Measurements from ENCODE around the gene SLC35B2.

DNA sequence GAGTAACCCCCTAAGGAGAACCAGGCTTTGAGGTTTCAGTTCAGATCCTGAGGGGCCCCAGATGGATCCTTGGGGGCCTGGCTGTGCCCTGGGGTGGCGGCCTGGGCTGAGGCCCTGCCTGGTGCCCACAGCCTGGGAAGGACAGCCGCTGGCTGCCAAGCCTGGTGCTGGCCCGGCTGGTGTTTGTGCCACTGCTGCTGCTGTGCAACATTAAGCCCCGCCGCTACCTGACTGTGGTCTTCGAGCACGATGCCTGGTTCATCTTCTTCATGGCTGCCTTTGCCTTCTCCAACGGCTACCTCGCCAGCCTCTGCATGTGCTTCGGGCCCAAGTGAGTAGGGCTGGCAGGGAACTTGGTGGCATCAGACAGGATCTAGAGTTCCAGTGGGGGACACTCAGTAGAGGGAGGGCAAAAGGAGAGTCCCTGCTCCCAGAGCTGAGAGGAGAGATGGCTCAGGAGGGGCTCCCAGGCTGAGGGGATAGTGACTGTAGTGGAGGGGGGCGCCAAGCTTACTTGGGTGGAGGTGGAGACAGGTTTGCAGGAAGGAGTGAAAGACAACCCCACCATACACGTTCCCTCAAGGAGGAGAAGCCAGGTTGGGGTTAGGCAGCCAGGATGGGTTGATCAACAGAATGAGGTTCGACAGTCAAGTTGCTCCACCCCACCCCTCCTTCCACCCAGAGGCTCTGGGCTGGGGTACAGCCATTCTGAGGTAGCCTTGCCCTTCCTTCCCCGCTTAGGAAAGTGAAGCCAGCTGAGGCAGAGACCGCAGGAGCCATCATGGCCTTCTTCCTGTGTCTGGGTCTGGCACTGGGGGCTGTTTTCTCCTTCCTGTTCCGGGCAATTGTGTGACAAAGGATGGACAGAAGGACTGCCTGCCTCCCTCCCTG, 24.4 kb downstream of the SLC35B2 start:
- no peak for TF ChIP-seq EZH2 (IDR thresholded peaks at IDR 0.05; ENCODE audit: low read length, unreplicated experiment)
- TF ChIP-seq, protein P1, sequence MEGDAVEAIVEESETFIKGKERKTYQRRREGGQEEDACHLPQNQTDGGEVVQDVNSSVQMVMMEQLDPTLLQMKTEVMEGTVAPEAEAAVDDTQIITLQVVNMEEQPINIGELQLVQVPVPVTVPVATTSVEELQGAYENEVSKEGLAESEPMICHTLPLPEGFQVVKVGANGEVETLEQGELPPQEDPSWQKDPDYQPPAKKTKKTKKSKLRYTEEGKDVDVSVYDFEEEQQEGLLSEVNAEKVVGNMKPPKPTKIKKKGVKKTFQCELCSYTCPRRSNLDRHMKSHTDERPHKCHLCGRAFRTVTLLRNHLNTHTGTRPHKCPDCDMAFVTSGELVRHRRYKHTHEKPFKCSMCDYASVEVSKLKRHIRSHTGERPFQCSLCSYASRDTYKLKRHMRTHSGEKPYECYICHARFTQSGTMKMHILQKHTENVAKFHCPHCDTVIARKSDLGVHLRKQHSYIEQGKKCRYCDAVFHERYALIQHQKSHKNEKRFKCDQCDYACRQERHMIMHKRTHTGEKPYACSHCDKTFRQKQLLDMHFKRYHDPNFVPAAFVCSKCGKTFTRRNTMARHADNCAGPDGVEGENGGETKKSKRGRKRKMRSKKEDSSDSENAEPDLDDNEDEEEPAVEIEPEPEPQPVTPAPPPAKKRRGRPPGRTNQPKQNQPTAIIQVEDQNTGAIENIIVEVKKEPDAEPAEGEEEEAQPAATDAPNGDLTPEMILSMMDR (conservative IDR thresholded peaks at IDR 0.05; ENCODE audit: low read depth, low read length), result no peak
